Coronary artery (tissue), 2 donors: ENCODE data around the gene DDX5.

Source experiments
- DNase-seq: peaks from one replicate; pipeline ENCODE4 v3.0.0-alpha.2; 2017; ENCODE audit warnings: low spot score
- H3K27ac ChIP-seq, 2 donors: fragments of 200-600 bp; sonication (generic); one replicate each; pipeline ENCODE4 v1.5.1; 2016 to 2019
- H3K4me3 ChIP-seq: fragments of 200-600 bp; sonication (generic); 2 replicates; pipeline ENCODE4 v1.5.1; 2016; ENCODE audit warnings: mild to moderate bottlenecking, moderate library complexity
- CTCF ChIP-seq: fragments of 200-600 bp; sonication (generic); IDR thresholded peaks from one replicate; pipeline ENCODE4 v1.5.1; 2019; ENCODE audit warnings: antibody characterized with exemption

The DDX5 gene

GRCh38 chr17:64532409-64532808 is 26.3 kb upstream of the DDX5 start:
- Histone ChIP-seq H3K27ac (peak overlapping the region in 1 of 2 donors; percentile 31), H3K4me3 (no peak overlapping the region)
- no peak for DNase-seq
- no peak for TF ChIP-seq CTCF

- peak overlapping the region in 1 of 2 donors; percentile 31 for H3K27ac ChIP-seq
- TF ChIP-seq CTCF = no peak
- DNase-seq = no peak
- no peak overlapping the region for H3K4me3 ChIP-seq
Measured at GRCh38 chr17:64531955-64532371, 25.9 kb upstream of the DDX5 start.

- no peak for TF ChIP-seq CTCF
- Histone ChIP-seq H3K27ac (no peak overlapping the region), H3K4me3 (no peak overlapping the region)
- DNase-seq = no peak
Measured at GRCh38 chr17:64529221-64529620, 23.1 kb upstream of the DDX5 start.

GRCh38 chr17:64527914-64528313 is 21.8 kb upstream of the DDX5 start:
- TF ChIP-seq CTCF = no peak
- Histone ChIP-seq H3K4me3 (no peak overlapping the region), H3K27ac (no peak overlapping the region)
- DNase-seq = no peak

GRCh38 chr17:64520359-64520758 is 14.3 kb upstream of the DDX5 start:
- H3K27ac ChIP-seq = no peak overlapping the region
- no peak for TF ChIP-seq CTCF

GRCh38 chr17:64519601-64520000 is 13.5 kb upstream of the DDX5 start:
- Histone ChIP-seq H3K4me3 (no peak overlapping the region), H3K27ac (no peak overlapping the region)
- no peak for TF ChIP-seq CTCF
- DNase-seq = no peak

More at GRCh38 chr17:64520359-64520758, 14.3 kb upstream of the DDX5 start:
- DNase-seq = no peak
- H3K4me3 ChIP-seq = no peak overlapping the region

- TF ChIP-seq CTCF = no peak
- Histone ChIP-seq H3K27ac (no peak overlapping the region), H3K4me3 (no peak overlapping the region)
- no peak for DNase-seq
Measured at GRCh38 chr17:64515829-64516228, 9.7 kb upstream of the DDX5 start.
